ENCODE results near the gene CHAT.

Gene CHAT

DNA sequence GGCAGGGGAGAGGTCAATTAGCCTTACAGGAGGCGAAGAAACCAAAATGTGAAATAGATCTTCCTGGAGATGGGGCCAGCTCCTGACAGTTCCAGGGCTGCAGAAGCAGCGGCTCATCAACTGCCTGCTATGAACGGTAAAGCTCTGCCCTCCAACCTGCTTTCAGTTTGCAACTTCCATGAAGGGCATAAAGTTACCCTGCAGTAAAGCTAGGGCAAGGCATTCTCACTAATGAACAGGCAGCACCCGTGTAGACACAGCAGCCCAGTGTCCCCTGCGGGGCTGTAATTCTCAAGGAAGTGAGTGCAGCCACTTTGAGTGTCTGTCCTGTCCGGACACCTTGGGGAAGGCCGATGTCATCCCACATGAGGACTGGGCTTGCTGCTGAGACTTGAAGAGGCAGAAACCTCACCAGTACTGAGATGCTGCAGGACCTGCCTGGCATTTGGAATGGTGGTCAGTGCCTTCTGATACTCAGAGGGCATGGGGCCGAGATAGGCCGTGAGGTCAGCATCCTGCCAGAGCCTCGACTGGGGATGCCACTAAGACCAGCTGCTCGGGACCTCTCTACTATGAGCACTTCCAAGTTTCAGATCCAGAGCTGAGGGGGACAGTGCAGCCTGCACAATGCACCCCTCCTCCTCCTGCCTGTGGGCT is 39.6 kb downstream of the CHAT start:
- no peak for DNase-seq (ENCODE audit: low spot score)
- Mint-ChIP-seq H3K27me3 (ENCODE audit: low read depth) (no peaks in the 10 kb centered on the region), H3K27ac (no peak overlapping the region), H3K4me3 (no peak overlapping the region), H3K4me1 (ENCODE audit: low read depth) (peaks cover 11% of the 10 kb centered on the region), H3K36me3 (ENCODE audit: low read depth) (no peaks in the 10 kb centered on the region), H3K9me3 (peaks cover 3% of the 10 kb centered on the region)

- H3K9me3 Mint-ChIP-seq, result peaks cover 9% of the 10 kb centered on the region
Measured at GRCh38 chr10:49654036-49654693, 40.3 kb downstream of the CHAT start.

DNA sequence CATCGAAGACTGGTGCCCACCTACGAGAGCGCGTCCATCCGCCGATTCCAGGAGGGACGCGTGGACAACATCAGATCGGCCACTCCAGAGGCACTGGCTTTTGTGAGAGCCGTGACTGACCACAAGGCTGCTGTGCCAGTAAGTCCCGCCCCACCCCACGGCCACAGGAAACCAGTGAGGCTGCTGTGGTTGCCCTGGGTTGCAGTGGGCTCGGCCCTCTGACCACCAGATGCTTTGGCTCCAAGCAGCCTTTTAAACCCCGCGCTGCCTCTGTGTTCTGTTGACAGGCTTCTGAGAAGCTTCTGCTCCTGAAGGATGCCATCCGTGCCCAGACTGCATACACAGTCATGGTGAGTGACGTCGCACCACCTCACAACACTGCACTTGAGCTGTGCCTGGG is 41.3 kb downstream of the CHAT start:
- H3K27ac Mint-ChIP-seq, result no peak overlapping the region
- H3K9me3 Mint-ChIP-seq, result peaks cover 16% of the 10 kb centered on the region
- no peak overlapping the region for H3K4me3 Mint-ChIP-seq
- no peaks in the 10 kb centered on the region for H3K4me1 Mint-ChIP-seq (ENCODE audit: low read depth)
- H3K36me3 Mint-ChIP-seq (ENCODE audit: low read depth), result peaks cover 5% of the 10 kb centered on the region
- H3K27me3 Mint-ChIP-seq (ENCODE audit: low read depth), result no peaks in the 10 kb centered on the region
- DNase-seq (ENCODE audit: low spot score), result no peak

More at GRCh38 chr10:49654036-49654693, 40.3 kb downstream of the CHAT start:
- no peak overlapping the region for H3K27ac Mint-ChIP-seq
- H3K4me3 Mint-ChIP-seq, result no peak overlapping the region
- peaks cover 6% of the 10 kb centered on the region for H3K4me1 Mint-ChIP-seq (ENCODE audit: low read depth)
- no peaks in the 10 kb centered on the region for H3K27me3 Mint-ChIP-seq (ENCODE audit: low read depth)
- DNase-seq (ENCODE audit: low spot score), result no peak
- peaks cover 3% of the 10 kb centered on the region for H3K36me3 Mint-ChIP-seq (ENCODE audit: low read depth)

- no peak for DNase-seq (ENCODE audit: low spot score)
- no peaks in the 10 kb centered on the region for H3K4me1 Mint-ChIP-seq (ENCODE audit: low read depth)
Measured at GRCh38 chr10:49656845-49657493, 43.1 kb downstream of the CHAT start.

GRCh38 chr10:49657606-49658005 is 43.8 kb downstream of the CHAT start:
- Mint-ChIP-seq H3K27me3 (ENCODE audit: low read depth) (no peaks in the 10 kb centered on the region), H3K9me3 (peaks cover 16% of the 10 kb centered on the region), H3K27ac (no peak overlapping the region), H3K36me3 (ENCODE audit: low read depth) (peaks cover 5% of the 10 kb centered on the region), H3K4me3 (no peak overlapping the region), H3K4me1 (ENCODE audit: low read depth) (no peaks in the 10 kb centered on the region)
- DNase-seq (ENCODE audit: low spot score), result no peak

More at GRCh38 chr10:49656845-49657493, 43.1 kb downstream of the CHAT start:
- Mint-ChIP-seq H3K27me3 (ENCODE audit: low read depth) (no peaks in the 10 kb centered on the region), H3K4me3 (no peak overlapping the region), H3K9me3 (peaks cover 16% of the 10 kb centered on the region), H3K36me3 (ENCODE audit: low read depth) (peaks cover 5% of the 10 kb centered on the region), H3K27ac (no peak overlapping the region)

DNA sequence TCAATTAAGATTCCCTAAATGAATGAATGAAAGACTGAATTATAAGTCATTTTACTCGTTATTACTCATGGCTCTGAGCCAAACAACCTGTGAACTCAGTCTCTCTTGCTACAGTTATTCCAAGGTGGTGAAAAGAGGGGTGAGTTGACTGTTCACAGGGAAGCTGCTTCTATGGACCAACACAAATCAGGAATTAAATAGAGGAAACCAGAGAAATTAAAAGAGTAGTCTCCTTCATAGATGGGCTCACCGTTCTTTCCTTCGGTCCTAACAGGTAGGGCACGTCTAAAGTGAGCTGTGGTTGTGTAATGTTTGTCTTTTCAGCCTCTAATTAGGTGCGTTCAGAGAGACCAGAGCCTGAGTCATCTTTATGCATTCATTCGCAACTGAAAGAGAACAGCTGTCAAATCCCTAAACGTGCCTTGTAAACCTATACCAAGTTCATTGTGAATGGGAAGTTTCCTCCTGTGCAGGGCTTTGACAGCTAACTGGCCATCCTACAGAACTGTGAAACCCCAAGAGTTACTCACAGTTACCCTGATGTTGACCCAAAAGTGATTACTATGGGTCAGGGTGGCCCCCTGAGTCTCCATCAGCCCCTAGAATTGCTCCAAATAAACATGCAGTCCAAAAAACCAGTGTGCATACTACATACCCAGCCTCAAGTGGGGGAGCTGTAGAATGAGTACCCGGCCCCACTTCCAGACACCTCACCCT is 47.5 kb downstream of the CHAT start:
- Mint-ChIP-seq H3K4me1 (ENCODE audit: low read depth) (no peaks in the 10 kb centered on the region), H3K27me3 (ENCODE audit: low read depth) (peaks cover 1% of the 10 kb centered on the region), H3K9me3 (peaks cover 16% of the 10 kb centered on the region), H3K27ac (no peak overlapping the region), H3K36me3 (ENCODE audit: low read depth) (peaks cover 5% of the 10 kb centered on the region), H3K4me3 (no peak overlapping the region)
- DNase-seq (ENCODE audit: low spot score), result no peak

DNA sequence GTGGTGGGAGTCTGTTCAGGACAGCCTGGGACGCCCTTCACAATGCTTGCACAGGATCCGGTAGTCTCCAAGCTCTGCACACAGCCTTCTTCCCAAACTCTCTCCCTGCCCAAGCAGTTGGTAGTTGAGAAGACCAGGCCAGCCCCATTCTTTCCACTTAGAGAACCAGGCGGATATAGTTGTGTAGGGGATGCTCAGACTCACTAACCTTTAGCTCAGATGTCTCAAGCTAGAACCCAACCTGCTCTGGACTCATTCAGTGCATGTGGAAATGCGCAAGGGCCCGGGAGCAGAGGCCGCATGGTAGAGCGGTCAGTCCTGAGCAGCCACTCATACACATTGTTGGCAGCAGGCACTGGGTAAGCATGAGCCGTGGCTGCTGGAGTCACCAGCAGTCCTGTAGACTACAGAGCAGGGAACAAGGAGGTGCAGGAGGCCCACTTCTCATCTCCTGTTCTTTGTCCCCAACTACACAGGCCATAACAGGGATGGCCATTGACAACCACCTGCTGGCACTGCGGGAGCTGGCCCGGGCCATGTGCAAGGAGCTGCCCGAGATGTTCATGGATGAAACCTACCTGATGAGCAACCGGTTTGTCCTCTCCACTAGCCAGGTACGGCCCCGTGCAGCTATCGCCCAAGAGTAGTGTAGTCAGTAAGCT is 48.5 kb downstream of the CHAT start:
- Mint-ChIP-seq H3K27me3 (ENCODE audit: low read depth) (peaks cover 7% of the 10 kb centered on the region), H3K4me1 (ENCODE audit: low read depth) (no peaks in the 10 kb centered on the region), H3K4me3 (no peak overlapping the region), H3K9me3 (peaks cover 16% of the 10 kb centered on the region), H3K36me3 (ENCODE audit: low read depth) (peaks cover 5% of the 10 kb centered on the region), H3K27ac (no peak overlapping the region)
- DNase-seq (ENCODE audit: low spot score), result no peak

DNA sequence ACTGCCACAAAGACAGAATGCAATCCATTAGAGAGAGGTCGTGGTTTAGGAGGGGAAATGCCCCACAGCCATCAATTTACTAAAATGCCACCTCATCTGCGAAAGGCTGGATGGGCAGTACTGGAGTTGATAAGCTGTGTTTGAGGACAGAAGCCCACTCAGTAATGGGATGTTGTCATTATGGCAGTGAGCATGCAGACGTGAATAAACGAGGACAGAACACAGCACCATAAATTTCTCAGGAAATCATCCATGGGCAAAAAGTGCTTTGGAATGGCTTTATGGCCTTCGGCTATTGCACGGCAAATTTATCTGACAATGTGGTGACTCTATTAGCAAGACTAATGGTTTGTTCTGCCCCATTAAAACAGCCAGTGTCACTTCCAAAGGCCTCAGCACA is 49.8 kb downstream of the CHAT start:
- DNase-seq (ENCODE audit: low spot score), result no peak
- H3K27me3 Mint-ChIP-seq (ENCODE audit: low read depth), result peaks cover 13% of the 10 kb centered on the region
- no peaks in the 10 kb centered on the region for H3K4me1 Mint-ChIP-seq (ENCODE audit: low read depth)
- H3K4me3 Mint-ChIP-seq, result no peak overlapping the region
- H3K9me3 Mint-ChIP-seq, result peaks cover 13% of the 10 kb centered on the region
- H3K36me3 Mint-ChIP-seq (ENCODE audit: low read depth), result peaks cover 5% of the 10 kb centered on the region
- H3K27ac Mint-ChIP-seq, result no peak overlapping the region

- Mint-ChIP-seq H3K4me3 (no peak overlapping the region), H3K36me3 (ENCODE audit: low read depth) (peaks cover under 1% of the 10 kb centered on the region), H3K9me3 (peaks cover 6% of the 10 kb centered on the region), H3K27me3 (ENCODE audit: low read depth) (peaks cover 16% of the 10 kb centered on the region), H3K27ac (no peak overlapping the region), H3K4me1 (ENCODE audit: low read depth) (no peaks in the 10 kb centered on the region)
- no peak for DNase-seq (ENCODE audit: low spot score)
Measured at GRCh38 chr10:49664006-49664841, 50.4 kb downstream of the CHAT start.

GRCh38 chr10:49664842-49665355 is 51.1 kb downstream of the CHAT start:
- no peak overlapping the region for H3K4me3 Mint-ChIP-seq
- H3K27ac Mint-ChIP-seq, result no peak overlapping the region
- H3K36me3 Mint-ChIP-seq (ENCODE audit: low read depth), result no peaks in the 10 kb centered on the region
- no peaks in the 10 kb centered on the region for H3K4me1 Mint-ChIP-seq (ENCODE audit: low read depth)
- peaks cover 16% of the 10 kb centered on the region for H3K27me3 Mint-ChIP-seq (ENCODE audit: low read depth)
- H3K9me3 Mint-ChIP-seq, result peaks cover 1% of the 10 kb centered on the region
- DNase-seq (ENCODE audit: low spot score), result no peak

GRCh38 chr10:49666054-49666615 is 52.3 kb downstream of the CHAT start:
- DNase-seq (ENCODE audit: low spot score), result no peak
- H3K36me3 Mint-ChIP-seq (ENCODE audit: low read depth), result no peaks in the 10 kb centered on the region
- no peak overlapping the region for H3K27ac Mint-ChIP-seq

DNA sequence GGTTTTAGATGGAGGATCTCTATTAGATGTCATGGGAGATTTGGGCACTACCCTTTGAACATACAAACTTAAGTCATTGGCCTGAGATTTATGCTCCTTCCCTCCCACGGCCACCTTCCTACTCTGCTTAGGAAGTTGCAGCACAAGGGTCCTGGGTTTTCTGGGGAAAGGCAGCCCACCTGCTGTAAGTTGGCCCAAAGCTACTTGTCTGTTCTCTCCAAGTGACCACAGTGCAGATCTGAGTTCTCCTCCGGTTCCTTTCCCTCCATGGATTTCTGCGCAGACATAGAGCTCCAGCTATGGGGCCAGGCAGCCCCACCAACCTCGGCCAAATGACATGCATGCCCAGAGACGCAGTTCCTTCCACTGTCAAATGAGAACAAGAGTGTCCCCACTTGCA is 52.8 kb downstream of the CHAT start:
- no peak for DNase-seq (ENCODE audit: low spot score)
- peaks cover 25% of the 10 kb centered on the region for H3K27me3 Mint-ChIP-seq (ENCODE audit: low read depth)
- no peaks in the 10 kb centered on the region for H3K4me1 Mint-ChIP-seq (ENCODE audit: low read depth)
- no peak overlapping the region for H3K27ac Mint-ChIP-seq
- H3K4me3 Mint-ChIP-seq, result no peak overlapping the region
- H3K9me3 Mint-ChIP-seq, result no peaks in the 10 kb centered on the region
- no peaks in the 10 kb centered on the region for H3K36me3 Mint-ChIP-seq (ENCODE audit: low read depth)

More at GRCh38 chr10:49666054-49666615, 52.3 kb downstream of the CHAT start:
- Mint-ChIP-seq H3K4me1 (ENCODE audit: low read depth) (no peaks in the 10 kb centered on the region), H3K27me3 (ENCODE audit: low read depth) (peaks cover 20% of the 10 kb centered on the region), H3K9me3 (no peaks in the 10 kb centered on the region), H3K4me3 (no peak overlapping the region)
